H1 (cell line): ENCODE measurements around the gene SEL1L.

Experiments
- FOSL1 ChIP-seq: IDR thresholded peaks from 2 replicates; pipeline ENCODE4 v1.6.1; 2011; ENCODE audit warnings: mild to moderate bottlenecking, low read depth, low read length, moderate library complexity; ENCODE audit not compliant: insufficient read depth
- TF ChIP-seq, protein P1 (sequence below): IDR thresholded peaks from 2 replicates; pipeline ENCODE4 v1.6.1; 2011; ENCODE audit warnings: low read length, improper control_type of control experiment

DNA sequence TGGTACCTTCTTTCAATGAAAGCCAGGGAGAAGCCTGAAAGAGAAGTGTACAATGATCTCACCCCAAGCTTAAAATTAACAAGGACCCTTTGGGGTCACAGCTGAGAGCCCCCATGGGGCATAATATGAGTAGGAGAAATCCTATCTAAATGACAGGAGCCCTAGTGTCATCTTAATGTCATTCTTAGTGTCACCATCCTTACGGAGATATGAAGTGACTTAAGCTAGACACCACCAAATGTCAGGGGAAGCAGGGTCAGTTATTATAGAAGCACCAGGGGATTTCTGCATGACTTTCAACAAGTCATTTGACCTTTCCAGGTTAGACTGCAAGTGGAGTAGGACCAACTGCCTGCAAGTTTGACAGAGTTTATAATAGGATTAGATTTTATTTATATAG, 104.6 kb downstream of the SEL1L start:
- TF ChIP-seq, protein P1, sequence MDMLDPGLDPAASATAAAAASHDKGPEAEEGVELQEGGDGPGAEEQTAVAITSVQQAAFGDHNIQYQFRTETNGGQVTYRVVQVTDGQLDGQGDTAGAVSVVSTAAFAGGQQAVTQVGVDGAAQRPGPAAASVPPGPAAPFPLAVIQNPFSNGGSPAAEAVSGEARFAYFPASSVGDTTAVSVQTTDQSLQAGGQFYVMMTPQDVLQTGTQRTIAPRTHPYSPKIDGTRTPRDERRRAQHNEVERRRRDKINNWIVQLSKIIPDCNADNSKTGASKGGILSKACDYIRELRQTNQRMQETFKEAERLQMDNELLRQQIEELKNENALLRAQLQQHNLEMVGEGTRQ = no peak
- no peak for TF ChIP-seq FOSL1
